Effector CD4-positive, alpha-beta T cell (primary cell): ENCODE measurements around the gene TRMT2B.
"Not testable (repeated sequence)": the region's sequence is repeated elsewhere in the genome, so short reads cannot be mapped to it uniquely, and the experiment has no call there.

Experiments used
- DNase-seq: peaks from one replicate; pipeline ENCODE4 v3.0.0-alpha.2; 2020
- total RNA-seq: gene quantifications from one replicate; lab custom pipeline; 2026; lab: John Stamatoyannopoulos, UW

The TRMT2B gene, protein sequence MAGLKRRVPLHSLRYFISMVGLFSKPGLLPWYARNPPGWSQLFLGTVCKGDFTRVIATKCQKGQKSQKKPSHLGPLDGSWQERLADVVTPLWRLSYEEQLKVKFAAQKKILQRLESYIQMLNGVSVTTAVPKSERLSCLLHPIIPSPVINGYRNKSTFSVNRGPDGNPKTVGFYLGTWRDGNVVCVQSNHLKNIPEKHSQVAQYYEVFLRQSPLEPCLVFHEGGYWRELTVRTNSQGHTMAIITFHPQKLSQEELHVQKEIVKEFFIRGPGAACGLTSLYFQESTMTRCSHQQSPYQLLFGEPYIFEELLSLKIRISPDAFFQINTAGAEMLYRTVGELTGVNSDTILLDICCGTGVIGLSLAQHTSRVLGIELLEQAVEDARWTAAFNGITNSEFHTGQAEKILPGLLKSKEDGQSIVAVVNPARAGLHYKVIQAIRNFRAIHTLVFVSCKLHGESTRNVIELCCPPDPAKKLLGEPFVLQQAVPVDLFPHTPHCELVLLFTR
- 68.5 reads per million, percentile 75 among the genes with 10 or more reads in this experiment for total RNA-seq

DNA sequence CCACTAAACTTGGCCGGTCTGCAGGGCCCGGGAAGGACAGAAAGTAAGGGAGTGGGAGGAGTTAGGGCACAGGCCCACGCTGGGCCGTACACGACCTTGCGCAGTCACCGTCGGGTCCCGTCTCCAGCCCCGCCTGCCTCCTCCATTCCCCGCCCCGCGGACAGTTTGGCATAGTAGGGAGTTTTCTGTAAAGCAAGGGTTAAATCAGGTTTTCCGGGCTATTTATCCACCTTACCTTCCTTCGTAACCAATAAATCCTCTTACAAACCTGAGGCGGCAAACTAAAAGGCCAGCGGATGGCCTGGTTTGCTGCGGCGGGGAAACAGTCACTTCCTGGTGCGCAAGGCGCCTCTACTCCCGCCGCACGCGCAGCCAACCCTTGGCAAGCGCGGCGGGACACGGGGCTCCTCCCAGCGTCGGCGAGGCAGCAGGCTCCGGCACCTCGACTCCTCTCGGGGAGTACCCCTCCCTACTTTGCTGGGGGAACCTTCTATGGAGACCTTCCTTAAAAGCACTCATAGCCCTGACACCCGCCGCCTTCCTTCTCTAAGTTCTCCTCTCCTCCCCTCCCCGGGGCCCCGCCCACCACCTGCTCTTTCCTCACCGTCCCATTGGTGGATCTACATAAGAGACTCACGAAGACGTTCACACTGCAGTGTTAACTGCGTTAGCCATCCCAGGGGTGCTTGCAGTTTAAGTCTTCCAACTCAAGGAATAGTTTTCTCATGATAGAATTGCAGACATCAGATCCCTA lies at the start of gene TRMT2B:
TSS of gene TRMT2B (minus strand) at position 563 of the 754 bp plus-strand sequence. CDS start 9,822 bp downstream, outside the sequence.
- peak; percentile 64 for DNase-seq

DNA sequence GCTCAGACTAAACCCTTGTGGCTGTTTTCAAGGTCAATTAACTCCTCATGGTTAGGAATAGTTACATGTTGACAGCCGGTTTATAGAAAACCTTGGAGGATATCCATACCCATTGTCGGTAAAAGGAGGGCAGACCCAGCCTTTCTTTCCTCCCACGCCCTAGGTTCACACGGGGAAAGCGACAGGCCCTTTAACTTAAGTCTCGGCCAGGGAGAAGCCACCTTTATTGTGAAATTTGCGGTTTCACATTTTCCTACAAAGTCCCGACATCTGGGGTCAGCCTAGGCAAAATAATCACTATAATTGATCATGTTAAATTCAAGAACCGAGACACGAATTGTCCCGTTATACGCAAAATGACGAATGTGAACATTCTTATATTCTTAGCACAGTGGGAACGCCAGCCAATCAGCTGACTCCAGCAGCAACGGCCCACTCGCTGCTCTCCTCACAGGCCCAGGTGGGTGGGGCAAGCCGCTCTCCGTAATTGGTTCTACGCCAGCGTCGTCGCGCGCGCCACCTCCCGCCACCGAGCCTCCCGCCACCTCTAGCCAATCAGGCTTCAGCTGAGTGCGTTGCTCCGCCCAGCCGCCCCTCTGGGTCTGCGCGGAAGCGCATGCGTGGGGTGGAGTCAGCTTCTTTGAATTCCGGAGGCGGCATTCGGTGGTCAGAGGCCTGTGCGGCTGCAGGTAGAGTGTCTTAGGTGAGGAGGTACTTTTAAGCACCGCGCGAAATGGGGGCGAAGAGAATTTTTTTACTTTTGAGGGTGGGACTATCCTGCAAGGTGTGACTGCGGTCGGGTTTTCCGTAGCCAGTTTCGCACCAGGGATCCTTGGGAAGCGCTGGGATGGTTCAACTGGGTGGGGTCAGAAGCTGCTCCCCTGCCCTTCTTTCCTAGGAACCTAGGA lies 45.9 kb upstream of the TRMT2B start, which contains the start of gene CENPI:
TSS of gene CENPI (plus strand) at position 659 of the 908 bp plus-strand sequence. CDS start 2,867 bp downstream, outside the sequence.
- peak; percentile 84 for DNase-seq

DNA sequence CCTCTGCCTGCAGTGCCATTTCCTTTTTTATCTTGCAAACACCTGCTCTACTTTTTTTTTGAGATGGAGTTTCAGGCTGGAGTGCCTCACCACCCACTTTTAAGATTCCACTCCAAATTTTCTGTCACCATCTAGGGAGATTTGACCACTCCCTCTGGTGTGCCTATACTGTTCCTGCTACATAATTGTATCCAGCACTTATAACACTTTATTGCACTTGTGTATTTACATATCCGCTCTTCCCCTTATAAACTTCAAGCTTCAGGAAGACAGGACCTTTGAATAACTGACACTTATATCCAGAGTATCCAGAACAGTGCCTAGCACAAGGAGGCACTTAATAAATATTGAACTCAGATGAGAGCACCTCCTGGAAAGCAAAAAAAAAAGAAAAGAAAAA lies 39.9 kb upstream of the TRMT2B start:
- no peak for DNase-seq

DNA sequence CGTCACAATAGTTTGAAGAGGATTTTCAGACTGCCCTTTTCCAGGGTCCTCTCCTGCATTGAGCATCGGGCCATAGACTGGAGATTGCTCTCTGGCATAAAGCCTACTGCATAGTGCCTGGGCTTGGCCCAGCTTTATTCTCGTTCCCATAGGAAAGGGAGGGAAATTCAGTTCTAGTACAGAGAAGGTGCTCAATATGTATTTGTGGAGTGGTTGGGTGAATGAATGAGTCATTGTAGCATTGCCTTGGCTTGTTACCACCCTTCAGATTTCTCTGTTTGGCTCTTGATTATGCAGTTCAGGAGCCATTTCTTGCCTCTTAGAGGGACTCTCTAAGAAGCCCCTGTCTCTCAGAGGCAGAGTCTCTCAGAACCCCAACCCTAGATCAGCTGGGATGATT lies 29.3 kb upstream of the TRMT2B start:
- DNase-seq = no peak

DNA sequence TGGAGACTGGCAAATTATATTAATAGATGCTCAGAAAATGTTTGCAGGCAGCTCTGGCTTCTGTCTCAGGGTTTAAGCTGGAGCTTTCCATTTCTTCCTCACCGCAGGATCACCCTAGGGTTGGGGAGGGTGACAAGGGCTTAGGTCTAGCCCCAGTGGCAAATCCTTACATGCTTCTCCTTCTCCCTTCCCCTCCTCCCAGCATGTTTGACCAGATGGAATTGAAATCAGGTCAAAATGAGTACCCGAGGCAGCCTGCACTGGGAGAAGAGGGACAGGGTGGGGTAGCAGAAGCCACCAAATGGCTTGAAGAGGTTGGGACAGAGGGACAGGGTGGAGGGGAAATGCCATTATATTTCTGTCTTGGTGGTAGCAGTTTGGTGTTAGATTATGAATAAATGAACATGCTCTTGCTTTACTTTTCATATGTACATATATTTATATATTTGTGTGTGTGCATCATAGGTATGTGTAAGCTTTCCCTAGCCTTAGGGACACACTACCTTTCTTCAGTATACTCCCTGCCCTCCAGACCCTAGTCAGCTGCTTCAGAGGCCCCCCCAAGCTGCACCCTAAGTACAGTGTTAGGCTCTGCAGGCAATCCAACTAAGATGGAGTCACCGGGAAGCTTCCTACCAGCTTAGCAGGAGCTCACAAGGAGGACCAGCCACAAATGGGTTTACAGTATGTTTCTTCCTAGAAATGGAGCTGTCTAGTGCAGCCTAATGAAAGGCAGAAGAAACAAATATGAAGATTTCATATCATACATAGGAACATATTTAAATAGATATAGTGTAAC lies 28.6 kb upstream of the TRMT2B start:
- no peak for DNase-seq

DNA sequence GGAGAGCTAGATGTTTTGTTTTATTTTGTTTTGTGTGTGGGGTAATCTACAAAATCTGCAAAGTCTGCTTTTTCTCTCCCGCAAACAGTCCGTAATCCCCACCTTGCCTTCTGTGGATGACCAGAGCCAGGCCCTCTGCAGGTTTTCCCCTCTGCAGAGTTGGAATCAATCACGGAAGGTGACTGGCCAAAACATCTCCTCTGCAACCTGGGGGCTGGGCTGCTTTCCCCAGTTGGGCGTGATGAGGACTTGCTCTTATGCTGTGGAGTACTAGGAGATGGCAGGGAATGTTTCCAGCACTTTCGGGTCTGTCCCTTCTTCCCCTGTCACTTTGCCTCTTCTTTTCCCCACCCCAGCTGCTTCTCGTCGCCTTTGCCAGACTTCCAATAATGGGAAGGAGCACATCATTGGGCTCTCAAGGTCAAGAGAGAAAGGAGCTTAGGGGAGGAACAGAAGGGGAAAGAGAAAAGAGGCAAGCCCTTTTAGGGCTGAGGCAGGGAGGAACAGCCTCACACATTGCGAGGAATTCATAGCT lies 27.9 kb upstream of the TRMT2B start:
- no peak for DNase-seq

DNA sequence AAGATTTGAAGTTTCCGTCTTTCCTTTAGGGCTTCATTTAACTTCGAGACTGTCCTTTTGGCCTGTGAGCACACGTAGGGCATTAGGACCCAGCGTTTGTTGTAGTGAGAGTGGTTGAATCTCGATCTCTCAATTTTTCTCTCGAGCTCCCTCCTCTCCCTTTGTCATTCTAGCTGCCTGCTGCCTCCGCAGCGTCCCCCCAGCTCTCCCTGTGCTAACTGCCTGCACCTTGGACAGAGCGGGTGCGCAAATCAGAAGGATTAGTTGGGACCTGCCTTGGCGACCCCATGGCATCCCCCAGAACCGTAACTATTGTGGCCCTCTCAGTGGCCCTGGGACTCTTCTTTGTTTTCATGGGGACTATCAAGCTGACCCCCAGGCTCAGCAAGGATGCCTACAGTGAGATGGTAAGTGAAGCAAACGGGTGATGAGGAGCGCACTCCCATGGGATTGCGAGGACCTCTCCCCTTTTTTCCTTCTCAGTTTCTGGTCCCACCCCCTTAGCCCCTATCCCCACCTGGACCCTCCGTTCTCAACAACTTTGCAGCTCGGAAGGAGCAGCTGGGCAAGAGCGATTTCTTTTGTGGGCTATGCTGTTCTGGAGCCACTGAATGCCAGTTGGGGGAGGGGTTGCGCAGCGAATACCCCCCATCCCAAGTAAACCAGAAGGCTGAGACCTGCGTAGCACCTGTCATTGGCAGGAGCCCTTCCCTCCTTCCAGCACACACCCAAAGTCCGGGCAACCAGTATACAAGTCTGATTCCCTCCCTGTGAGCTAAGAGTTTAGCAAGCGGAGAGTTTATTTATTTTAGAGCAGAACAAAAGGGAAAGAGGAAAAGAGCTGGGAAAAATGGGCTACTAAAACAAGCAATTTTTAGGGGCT lies 27.0 kb upstream of the TRMT2B start, which contains the start of gene TMEM35A:
TSS of gene TMEM35A (plus strand) at position 164 of the 883 bp plus-strand sequence. CDS start at position 288, 124 bp downstream.
- DNase-seq = no peak

DNA sequence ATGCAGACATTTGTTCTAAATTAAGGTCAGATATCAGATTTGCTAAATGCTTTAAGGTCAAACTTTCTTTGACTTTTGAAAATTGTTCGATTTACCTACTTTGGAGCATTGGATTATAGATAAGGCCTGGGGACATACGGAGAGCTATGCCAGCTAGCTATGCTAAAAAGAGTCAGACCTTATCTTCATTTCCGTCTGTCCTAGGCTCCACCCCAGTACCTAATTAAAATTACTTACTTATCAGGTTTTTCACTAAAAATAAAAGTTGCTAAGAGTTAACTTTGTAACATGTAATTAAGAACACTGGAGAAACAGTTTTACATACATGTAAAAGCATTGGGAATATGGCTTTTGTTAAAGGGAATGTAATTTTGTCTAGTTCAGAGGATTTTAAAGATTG lies 19.7 kb upstream of the TRMT2B start:
- no peak for DNase-seq

DNA sequence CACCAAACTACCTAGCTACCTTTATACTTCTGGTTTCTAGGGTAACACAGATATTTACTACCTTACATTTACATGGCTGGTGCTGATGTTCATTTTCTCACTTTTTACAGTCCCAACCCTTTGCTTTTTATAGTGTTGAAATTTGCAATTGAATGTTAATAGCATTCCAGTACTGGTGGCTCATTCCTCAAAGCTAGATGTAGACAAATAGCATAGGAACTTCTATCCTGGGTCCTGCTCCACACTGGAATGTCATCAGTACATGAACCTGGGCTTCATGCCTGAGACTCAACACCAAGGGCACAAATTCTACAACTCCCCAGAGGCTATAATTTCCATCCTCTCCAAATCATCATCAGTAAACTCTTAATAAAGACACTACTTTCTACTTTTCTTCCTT lies 10.3 kb upstream of the TRMT2B start:
- no peak for DNase-seq

DNA sequence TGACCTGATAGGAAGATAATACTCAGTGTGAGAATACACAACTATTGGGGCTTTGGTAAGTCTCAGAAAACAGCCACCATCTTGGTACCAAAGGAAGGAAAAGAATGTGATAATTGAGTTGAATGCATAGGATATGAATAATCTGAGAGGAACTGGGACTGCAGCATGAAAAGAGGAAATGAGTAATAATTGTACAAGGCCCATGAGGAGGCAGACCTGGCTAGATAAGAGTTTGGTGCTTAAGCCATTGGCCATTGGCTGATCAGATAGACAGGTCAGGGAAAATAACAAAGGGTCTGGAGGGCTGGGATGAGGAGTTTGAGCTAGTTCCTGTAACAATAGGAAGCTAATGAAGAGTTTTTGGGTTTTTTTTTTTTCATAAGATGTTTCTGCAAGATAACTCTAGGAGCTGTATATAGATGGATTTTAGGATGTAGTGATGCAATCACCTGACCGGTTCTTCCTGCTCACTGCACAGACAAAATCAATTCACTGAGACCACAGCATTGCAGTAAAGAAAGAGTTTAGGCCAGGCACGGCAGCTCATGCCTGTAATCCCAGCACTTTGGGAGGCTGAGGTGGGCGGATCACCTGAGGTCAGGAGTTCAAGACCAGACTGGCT lies 5.3 kb upstream of the TRMT2B start:
- DNase-seq = no peak

DNA sequence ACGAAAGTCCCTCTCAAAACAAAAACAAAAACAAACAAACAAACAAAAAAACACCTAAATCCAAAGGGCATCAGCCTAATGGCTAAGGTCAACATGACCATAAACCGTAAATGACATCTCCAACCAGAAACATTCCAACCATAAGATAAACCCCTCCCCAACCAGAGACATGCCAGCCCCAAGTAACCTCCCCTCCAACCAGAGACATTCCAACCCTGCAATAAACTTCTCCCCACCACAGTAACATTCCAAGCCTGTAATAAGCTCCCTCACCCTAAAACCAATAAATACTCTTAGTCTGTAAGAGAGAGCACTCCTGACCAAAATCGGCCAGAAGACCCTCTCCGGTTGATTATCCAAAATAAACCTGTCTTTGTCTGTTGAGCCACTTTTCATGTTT lies 4.6 kb upstream of the TRMT2B start:
- not testable (repeated sequence) for DNase-seq

DNA sequence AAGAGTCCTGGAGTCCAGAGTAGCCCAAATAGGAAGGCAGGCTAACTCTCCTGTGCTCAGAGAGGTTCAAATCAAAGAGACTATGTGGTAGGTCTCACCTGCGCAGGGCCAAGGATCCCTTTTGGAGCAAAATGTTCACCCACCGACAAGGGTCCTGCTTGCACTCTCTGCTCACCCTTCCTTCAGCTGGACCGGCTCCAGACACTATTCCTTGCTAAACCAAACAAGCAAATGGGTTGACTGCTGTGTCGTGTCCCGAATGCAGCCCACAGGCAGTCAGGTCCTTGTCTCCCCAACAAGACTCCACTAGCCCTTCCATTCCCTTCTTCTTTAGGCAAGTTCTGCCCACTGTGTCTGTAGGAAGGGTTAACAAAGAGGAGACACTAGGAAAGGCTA lies 760 bp downstream of the TRMT2B start:
- no peak for DNase-seq

DNA sequence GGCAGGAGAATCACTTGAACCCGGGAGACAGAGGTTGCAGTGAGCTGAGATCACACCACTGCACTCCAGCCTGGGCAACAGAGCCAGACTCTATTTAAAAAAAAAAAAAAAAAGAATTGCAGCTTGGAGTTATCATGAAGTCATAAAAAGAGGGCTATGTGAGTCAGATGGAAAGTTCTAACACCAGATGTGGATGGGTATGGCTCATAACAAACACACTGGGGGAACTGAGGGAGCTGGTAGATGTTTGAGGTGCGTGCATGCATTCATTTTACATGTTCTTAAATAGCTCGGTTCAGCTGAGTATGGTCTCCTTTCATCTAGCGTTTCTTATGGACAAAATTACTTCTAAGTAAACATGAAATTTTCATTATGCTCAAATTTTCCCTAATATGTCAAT lies 11.7 kb downstream of the TRMT2B start:
- DNase-seq = no peak

DNA sequence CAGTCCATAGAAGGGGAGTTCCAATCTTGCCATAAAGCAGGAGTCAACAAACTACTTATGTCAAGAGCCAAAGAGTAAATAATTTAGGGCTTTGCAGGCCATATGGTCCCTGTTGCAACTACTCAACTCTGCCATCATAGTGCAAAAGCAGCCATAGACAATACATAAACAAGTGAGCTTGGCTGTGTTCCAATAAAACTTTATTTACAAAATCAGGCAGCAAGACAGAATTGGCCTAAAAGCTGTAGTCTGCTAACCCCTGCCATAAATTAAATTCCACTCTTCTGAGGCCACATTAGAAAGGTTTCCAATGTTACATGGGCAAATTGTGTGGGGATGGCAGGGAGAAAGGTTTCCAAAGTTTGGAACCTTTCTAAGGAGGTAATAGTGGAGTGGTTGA lies 14.7 kb downstream of the TRMT2B start:
- DNase-seq = no peak

DNA sequence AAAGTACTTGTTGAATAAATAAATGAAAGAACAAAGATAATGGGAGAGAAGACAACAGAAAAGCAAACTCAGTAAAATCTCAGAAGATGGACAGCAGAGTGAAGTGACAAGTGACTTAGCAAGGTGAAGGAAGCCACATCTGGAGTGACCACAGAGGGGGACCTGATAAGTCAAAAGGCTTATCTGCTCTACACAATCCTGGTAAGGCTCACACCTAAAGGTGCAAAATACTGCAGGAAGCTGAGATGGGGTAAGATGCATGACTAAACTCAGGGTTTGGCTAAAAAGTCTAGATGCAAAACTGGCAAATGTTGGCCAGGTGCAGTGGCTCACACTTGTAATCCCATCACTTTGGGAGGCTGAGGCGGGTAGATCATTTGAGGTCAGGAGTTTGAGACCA lies 22.2 kb downstream of the TRMT2B start:
- DNase-seq = no peak

DNA sequence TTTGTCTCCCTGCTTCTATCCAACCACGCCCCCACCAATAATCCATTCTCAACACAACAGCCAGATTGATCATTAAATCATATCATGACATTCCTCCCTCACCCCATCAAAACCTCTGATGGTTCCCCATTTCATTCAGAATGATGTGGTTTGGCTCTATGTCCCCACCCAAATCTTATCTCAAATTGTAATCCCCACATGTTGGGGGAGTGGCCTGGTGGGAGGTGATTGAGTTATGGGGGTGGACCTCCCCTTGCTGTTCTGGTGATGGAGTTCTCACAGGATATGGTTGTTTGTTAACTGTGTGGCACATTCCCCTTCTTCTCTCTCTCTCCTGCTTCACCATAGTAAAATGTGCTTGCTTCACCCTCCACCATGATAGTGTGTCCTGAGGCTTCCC lies 23.3 kb downstream of the TRMT2B start:
- DNase-seq = no peak

DNA sequence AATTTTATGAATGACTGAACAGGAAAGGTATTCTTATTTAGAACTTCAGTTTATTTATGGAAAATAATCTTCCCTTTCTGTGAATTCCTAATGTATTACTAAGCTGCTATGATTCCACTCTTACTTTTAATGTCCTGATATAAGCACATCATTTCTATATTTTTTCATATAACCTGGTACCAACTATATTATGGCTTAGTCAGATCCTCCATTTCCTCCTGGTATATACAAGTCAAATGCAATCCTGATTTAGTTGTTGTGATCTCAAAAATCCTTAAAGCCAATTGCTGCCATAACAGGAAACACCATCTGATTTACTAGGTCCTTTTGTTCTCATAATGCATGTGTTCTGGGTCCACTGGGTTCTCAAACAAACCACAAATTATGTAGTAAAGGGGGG lies 26.8 kb downstream of the TRMT2B start:
- DNase-seq = no peak

DNA sequence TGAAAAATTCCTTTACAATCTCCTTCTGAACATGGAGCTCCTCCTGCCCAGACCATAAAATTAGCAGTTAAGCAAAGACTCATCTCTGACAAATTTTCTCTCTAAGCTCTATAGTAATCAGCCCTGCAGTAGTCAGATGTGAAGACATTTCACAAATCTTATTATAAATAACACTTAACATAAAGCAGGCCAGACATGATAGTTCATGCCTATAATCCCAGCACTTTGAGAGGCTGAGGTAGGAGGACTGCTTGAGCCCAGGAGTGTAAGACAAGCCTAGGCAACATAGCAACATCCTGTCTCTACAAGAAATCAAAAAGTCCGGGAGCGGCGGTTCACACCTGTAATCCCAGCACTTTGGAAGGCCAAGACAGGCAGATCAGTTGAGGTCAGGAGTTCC lies 29.9 kb downstream of the TRMT2B start:
- DNase-seq = no peak

DNA sequence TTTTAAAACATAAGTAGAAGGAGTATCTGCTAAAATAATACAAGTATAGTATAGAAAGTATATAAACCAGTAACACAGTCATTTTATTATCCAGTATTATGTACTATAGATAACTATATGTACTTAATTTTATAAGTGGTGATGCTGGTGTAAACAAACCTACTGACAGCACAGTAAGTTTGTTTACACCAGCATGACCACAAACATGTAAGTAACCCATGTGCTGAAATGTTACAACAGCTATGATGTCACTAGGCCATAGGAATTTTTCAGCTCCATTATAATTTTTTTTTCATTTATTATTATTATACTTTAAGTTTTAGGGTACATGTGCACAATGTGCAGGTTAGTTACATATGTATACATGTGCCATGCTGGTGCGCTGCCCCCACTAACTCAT lies 39.9 kb downstream of the TRMT2B start:
- DNase-seq = not testable (repeated sequence)

DNA sequence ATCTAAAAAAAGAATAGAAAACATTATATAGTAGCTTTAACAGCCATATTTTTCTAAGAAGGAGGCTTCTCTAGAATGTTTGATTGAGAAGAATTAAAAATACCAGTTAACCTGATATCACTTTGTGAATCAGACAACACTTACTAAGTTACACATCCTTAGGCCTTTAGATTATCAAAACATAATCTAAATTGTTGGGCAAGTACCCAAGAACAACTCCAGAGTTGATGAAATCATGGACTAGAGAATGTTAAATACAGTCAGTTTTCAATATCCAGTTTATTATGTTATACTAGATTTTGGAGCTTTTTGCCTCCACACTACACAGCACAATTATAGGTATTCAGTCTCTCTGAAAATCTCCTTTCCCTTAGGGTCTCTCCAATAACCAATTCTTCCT lies 42.8 kb downstream of the TRMT2B start:
- DNase-seq = no peak
